ENCODE data around the gene ADGRA1.

ADGRA1 gene

DNA sequence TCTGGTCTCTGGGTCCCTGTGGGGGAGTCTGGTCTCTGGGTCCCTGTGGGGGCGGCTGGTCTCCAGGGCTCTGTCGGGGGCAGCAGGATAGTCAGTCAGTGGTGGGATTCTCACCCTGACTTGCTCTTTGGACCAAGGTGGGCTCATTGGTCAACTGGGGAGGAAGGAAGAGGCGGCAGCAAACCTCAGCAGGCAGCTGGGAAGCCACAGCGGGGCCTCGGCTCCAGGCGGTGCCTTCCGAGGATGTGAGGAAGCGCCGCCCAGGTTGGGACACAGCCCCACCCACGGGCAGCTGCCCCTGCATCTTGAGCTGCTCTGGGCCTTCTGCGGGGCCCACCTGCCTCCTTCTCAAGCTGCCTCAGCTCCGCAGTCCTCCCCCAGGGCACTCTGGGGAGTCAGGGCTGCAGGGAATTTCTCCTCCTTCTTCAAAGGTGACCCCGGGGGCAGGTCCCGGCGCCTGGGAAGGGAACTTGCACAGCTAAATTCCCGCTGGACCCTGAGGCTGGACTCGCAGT is 51.9 kb downstream of the ADGRA1 start:
- TF ChIP-seq, protein P1, sequence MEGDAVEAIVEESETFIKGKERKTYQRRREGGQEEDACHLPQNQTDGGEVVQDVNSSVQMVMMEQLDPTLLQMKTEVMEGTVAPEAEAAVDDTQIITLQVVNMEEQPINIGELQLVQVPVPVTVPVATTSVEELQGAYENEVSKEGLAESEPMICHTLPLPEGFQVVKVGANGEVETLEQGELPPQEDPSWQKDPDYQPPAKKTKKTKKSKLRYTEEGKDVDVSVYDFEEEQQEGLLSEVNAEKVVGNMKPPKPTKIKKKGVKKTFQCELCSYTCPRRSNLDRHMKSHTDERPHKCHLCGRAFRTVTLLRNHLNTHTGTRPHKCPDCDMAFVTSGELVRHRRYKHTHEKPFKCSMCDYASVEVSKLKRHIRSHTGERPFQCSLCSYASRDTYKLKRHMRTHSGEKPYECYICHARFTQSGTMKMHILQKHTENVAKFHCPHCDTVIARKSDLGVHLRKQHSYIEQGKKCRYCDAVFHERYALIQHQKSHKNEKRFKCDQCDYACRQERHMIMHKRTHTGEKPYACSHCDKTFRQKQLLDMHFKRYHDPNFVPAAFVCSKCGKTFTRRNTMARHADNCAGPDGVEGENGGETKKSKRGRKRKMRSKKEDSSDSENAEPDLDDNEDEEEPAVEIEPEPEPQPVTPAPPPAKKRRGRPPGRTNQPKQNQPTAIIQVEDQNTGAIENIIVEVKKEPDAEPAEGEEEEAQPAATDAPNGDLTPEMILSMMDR (IDR thresholded peaks at IDR 0.05; ENCODE audit: low read length, missing control alignments) = no peak
- H3K4me3 ChIP-seq (replicated peaks; ENCODE audit: low read depth, low read length) = no peak overlapping the region
- DNase-seq (ENCODE audit: low read depth) = no peak

DNA sequence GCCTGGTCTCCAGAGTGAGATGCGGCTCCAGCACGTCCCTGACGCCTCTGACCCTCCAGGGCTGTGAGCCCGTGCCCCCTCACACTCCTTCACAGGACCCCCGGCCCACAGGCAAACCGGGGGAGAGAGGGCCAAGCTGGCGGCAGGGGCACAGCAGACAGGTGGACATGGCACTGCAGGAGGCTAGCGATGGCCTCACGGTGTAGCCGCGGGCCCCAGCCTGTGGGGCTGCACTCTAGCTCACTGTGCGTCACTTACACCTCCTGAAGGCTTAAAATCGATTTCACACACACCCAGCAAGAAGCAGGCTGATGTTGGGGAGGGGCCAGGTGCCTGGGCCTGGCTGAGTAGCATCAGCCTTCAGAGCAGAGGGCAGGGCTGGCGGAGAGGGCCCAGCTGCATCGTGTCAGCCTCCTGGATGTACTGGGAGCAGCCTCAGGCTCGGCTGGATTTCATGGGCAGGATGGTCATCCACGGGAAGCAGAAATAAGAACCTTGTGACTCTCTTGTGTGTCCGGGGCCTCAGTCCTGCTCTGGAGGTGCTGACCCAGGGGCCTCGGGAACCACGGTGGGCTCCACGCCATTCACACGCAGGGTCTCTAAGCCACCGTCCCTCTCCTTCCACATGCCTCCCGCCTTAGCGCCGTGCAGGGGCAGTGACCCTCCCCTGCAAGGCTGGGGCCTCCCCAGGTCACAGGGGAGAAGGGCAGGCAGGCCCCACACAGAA is 52.9 kb downstream of the ADGRA1 start:
- TF ChIP-seq, protein P1 (IDR thresholded peaks at IDR 0.05; ENCODE audit: low read length, missing control alignments) = no peak
- H3K4me3 ChIP-seq (replicated peaks; ENCODE audit: low read depth, low read length) = no peak overlapping the region
- no peak for DNase-seq (ENCODE audit: low read depth)

GRCh38 chr10:133141144-133141957 is 53.6 kb downstream of the ADGRA1 start:
- H3K4me3 ChIP-seq (replicated peaks; ENCODE audit: low read depth, low read length) = no peak overlapping the region
- TF ChIP-seq, protein P1 (IDR thresholded peaks at IDR 0.05; ENCODE audit: low read length, missing control alignments) = no peak
- DNase-seq (ENCODE audit: low read depth) = no peak

DNA sequence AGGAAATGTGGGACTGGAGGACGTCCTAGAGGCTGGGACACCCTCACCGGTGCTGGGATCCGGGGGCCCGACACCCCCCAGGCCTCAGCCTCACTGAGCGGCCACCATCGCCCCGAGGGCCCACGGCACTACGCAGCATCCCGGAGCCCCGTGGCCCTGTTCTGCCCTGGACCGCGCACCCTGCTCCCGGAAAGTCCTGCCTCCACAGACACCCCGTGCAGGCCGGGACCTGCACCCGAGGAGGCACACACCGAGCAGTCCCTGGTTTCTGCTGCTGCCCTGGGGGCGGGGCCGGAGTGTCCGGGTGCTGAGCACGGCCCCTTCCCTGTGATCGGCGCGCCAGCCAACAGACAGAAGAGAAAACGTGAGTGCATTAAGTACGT is 54.2 kb downstream of the ADGRA1 start:
- DNase-seq (ENCODE audit: low read depth) = no peak
- TF ChIP-seq, protein P1 (IDR thresholded peaks at IDR 0.05; ENCODE audit: low read length, missing control alignments) = no peak
- H3K4me3 ChIP-seq (replicated peaks; ENCODE audit: low read depth, low read length) = no peak overlapping the region

GRCh38 chr10:133142523-133143199 is 54.9 kb downstream of the ADGRA1 start:
- no peak for DNase-seq (ENCODE audit: low read depth)
- TF ChIP-seq, protein P1 (IDR thresholded peaks at IDR 0.05; ENCODE audit: low read length, missing control alignments) = no peak

DNA sequence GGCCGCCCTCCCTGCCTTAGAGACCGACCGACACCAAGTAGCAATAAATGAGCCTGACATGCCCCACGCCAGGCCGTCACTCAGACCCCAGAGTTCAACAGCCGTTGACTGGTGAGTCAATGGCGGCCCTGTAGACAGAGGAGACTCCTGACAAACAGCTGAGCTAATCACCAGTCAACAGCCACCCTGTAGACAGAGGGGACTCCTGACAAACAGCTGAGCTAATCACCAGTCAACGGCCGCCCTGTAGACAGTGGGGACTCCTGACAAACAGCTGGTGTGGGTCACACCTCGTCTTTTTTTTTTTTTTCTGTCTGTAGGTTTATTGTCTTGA is 55.4 kb downstream of the ADGRA1 start:
- TF ChIP-seq, protein P1 (IDR thresholded peaks at IDR 0.05; ENCODE audit: low read length, missing control alignments) = no peak
- DNase-seq (ENCODE audit: low read depth) = no peak
- no peak overlapping the region for H3K4me3 ChIP-seq (replicated peaks; ENCODE audit: low read depth, low read length)

More at GRCh38 chr10:133142523-133143199, 54.9 kb downstream of the ADGRA1 start:
- no peak overlapping the region for H3K4me3 ChIP-seq (replicated peaks; ENCODE audit: low read depth, low read length)

Measured in fibroblast of pulmonary artery (primary cell).